CD4-positive, alpha-beta T cell treated with Interleukin-2 at 100 ng/mL for 4 hours (primary cell): ENCODE results near the gene PPAN.

ENCODE experiments used
- DNase-seq: peaks from one replicate; pipeline ENCODE4 v3.0.0-alpha.2; 2020; ENCODE audit warnings: low spot score

Gene PPAN

GRCh38 chr19:10093295-10094186, 12.6 kb upstream of the PPAN start:
- no peak for DNase-seq

GRCh38 chr19:10095622-10095947, 10.6 kb upstream of the PPAN start:
- DNase-seq, result no peak

- peak; percentile 92 for DNase-seq
Measured at GRCh38 chr19:10095948-10096614, 10.1 kb upstream of the PPAN start.

GRCh38 chr19:10096615-10096963, 9.6 kb upstream of the PPAN start:
- no peak for DNase-seq

- DNase-seq, result no peak
Measured at GRCh38 chr19:10100163-10100785, 5.9 kb upstream of the PPAN start.

GRCh38 chr19:10102787-10103236, 3.4 kb upstream of the PPAN start:
- DNase-seq, result no peak

GRCh38 chr19:10104130-10104513, 2.0 kb upstream of the PPAN start:
- DNase-seq, result no peak

GRCh38 chr19:10104665-10105508, 1.3 kb upstream of the PPAN start:
- DNase-seq, result peak; percentile 92

GRCh38 chr19:10105509-10106099, 558 bp upstream of the PPAN start:
- peak; percentile 50 for DNase-seq

- DNase-seq, result no peak
Measured at GRCh38 chr19:10107254-10107653, 1.1 kb downstream of the PPAN start.

- no peak for DNase-seq
Measured at GRCh38 chr19:10107817-10108367, 1.7 kb downstream of the PPAN start.

- DNase-seq, result no peak
Measured at GRCh38 chr19:10109528-10109927, 3.4 kb downstream of the PPAN start.

- no peak for DNase-seq
Measured at GRCh38 chr19:10110076-10110971, 4.2 kb downstream of the PPAN start.

GRCh38 chr19:10110972-10111317, 4.8 kb downstream of the PPAN start:
- DNase-seq, result no peak

- DNase-seq, result peak; percentile 66
Measured at GRCh38 chr19:10111405-10111811, 5.2 kb downstream of the PPAN start, which contains the start of gene P2RY11. Gene P2RY11, plus strand, starts transcription at chr19:10111693. Its CDS starts 29 bp downstream, at chr19:10111722.

- DNase-seq, result peak; percentile 46
Measured at GRCh38 chr19:10112037-10112761, 6.0 kb downstream of the PPAN start.

GRCh38 chr19:10112895-10113591, 6.9 kb downstream of the PPAN start:
- peak; percentile 72 for DNase-seq

- no peak for DNase-seq
Measured at GRCh38 chr19:10113592-10113963, 7.4 kb downstream of the PPAN start.
